PFSK-1 (cell line): Measurements from ENCODE around the gene RGS2.
A peak's percentile ranks its signal among the peaks of the same experiment; 100 is the strongest.

Experiments used
- FOXP2 ChIP-seq: optimal IDR thresholded peaks from 2 replicates; pipeline ENCODE3; 2011; ENCODE audit warnings: borderline replicate concordance, control low read depth, inconsistent platforms; ENCODE audit not compliant: insufficient read depth; ENCODE audit errors: extremely low read length, extremely low read depth
- POLR2AphosphoS5 ChIP-seq: IDR thresholded peaks from 2 replicates; pipeline ENCODE4 v1.6.1; 2012; ENCODE audit warnings: low read depth, mild to moderate bottlenecking, control low read depth, low read length, moderate library complexity
- SIN3A ChIP-seq: IDR thresholded peaks from 2 replicates; pipeline ENCODE4 v1.6.1; 2012; ENCODE audit warnings: mild to moderate bottlenecking, low read length, moderate library complexity, borderline replicate concordance; ENCODE audit not compliant: insufficient read depth
- TAF1 ChIP-seq: IDR thresholded peaks from 2 replicates; pipeline ENCODE4 v1.6.1; 2012; ENCODE audit warnings: low read length, control low read depth, borderline replicate concordance; ENCODE audit not compliant: insufficient read depth
- TF ChIP-seq, protein P1 (sequence below), 2 experiments: IDR thresholded peaks; 2 replicates each; pipeline versions ENCODE4 v1.6.1 to v1.8.0; 2011 to 2012; ENCODE audit warnings: low read depth in 2 of 2, low read length in 2 of 2, control low read depth in 1 of 2, inconsistent platforms in 1 of 2, mild to moderate bottlenecking in 1 of 2, moderate library complexity in 1 of 2; ENCODE audit not compliant: insufficient read depth in 1 of 2

Gene RGS2

DNA sequence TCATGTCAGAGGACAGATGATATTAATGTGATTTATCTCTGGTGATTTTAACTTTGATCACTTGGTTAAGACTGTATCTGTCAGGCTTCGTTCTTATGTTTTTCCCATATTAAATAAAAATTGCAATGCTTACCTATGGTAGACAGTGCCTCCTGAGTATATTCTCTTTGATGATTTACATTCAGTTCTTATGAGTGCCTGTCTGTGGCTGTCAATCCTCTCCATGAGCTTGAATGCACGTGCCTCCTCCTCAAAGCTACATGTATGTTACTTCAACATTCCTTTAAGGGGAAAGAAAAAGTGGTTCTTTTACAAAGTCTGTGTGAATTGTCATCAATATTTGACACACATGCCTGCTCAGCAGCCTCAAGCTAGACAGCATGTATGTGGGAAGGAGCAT, 44.2 kb upstream of the RGS2 start:
- no peak for TF ChIP-seq FOXP2
- TF ChIP-seq, protein P1, sequence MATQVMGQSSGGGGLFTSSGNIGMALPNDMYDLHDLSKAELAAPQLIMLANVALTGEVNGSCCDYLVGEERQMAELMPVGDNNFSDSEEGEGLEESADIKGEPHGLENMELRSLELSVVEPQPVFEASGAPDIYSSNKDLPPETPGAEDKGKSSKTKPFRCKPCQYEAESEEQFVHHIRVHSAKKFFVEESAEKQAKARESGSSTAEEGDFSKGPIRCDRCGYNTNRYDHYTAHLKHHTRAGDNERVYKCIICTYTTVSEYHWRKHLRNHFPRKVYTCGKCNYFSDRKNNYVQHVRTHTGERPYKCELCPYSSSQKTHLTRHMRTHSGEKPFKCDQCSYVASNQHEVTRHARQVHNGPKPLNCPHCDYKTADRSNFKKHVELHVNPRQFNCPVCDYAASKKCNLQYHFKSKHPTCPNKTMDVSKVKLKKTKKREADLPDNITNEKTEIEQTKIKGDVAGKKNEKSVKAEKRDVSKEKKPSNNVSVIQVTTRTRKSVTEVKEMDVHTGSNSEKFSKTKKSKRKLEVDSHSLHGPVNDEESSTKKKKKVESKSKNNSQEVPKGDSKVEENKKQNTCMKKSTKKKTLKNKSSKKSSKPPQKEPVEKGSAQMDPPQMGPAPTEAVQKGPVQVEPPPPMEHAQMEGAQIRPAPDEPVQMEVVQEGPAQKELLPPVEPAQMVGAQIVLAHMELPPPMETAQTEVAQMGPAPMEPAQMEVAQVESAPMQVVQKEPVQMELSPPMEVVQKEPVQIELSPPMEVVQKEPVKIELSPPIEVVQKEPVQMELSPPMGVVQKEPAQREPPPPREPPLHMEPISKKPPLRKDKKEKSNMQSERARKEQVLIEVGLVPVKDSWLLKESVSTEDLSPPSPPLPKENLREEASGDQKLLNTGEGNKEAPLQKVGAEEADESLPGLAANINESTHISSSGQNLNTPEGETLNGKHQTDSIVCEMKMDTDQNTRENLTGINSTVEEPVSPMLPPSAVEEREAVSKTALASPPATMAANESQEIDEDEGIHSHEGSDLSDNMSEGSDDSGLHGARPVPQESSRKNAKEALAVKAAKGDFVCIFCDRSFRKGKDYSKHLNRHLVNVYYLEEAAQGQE (IDR thresholded peaks at IDR 0.05; ENCODE audit: insufficient read depth in 1 of 2, low read depth in 2 of 2, low read length in 2 of 2): no peak
- no peak for TF ChIP-seq TAF1
- TF ChIP-seq POLR2AphosphoS5: no peak
- TF ChIP-seq SIN3A: no peak

DNA sequence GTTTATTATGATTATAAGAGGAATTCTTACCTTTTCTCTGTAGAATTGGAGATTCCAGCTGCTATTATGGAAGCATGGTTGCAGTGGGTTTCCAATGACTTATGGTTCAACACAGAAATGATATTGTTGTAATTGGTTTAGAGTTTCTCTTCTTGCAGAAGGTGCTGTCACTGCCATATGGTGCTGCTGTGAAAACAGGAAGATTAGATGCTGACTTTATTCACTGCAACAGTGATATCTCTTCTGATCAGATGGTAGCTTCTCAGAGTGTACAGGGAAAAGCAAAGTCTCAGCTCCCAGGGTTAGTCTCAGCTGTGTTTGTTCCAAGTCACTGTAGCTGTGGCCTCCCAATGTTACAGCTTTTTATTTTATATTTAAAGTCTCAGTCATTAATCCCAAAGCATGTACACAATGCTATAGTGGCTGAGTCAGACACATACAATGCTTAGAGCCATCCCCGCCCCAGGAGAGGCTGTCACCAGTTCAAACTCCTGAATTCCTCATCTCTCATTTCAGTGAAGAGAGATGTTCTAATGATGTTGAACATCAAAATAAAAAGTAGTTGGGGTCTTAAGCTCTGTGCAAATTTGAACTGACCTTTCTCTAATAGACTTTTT, 42.7 kb upstream of the RGS2 start:
- TF ChIP-seq TAF1: no peak
- TF ChIP-seq, protein P1 (IDR thresholded peaks at IDR 0.05; ENCODE audit: insufficient read depth in 1 of 2, low read depth in 2 of 2, low read length in 2 of 2): peak in 1 of 2 experiments; percentile 54; a peak in 1 of 4 replicates

DNA sequence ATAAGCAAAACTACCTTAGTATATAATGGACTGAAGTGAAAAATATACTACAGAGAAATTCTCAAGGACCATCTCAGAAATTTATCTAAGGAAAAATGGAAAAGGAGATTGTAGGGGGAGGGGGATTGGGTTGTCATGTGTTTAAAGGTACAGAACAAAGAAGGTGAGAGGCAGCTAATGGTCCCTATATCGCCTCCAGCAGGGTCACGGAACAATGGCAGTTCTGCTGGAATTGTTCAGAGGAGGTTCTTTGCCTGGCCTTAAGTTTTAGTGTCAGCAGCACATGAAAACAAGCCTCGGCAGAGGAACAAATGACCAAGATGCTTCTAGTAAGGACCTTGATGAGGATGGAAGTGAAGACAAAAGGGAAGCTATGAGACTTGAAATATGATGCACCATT, 42.0 kb upstream of the RGS2 start:
- TF ChIP-seq POLR2AphosphoS5: no peak
- TF ChIP-seq SIN3A: no peak
- no peak for TF ChIP-seq TAF1
- TF ChIP-seq, protein P1 (IDR thresholded peaks at IDR 0.05; ENCODE audit: insufficient read depth in 1 of 2, low read depth in 2 of 2, low read length in 2 of 2): no peak
- TF ChIP-seq FOXP2: no peak

- TF ChIP-seq SIN3A (no peak), FOXP2 (no peak), TAF1 (no peak), POLR2AphosphoS5 (no peak)
- TF ChIP-seq, protein P1 (IDR thresholded peaks at IDR 0.05; ENCODE audit: insufficient read depth in 1 of 2, low read depth in 2 of 2, low read length in 2 of 2): no peak
These were observed 41.0 kb upstream of the RGS2 start for GRCh38 chr1:192767798-192768197.

DNA sequence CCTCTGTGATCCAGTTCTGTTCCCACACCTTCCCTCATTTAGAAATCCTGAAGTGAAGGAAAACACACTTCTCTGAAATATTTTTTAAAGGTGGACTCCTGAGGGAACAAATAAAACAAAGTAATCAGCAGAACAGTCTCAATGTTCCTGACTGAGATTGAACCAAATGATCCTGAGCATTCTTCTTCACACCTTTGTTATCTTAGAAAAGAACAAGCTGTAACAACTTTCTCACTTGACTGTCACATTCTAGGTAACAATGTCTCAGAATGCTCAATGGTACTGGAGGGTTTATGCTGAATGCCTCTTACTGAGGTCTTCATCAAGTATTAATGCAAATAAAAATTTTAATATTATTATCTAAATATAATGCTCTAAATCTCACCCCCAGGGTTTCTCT, 40.4 kb upstream of the RGS2 start:
- TF ChIP-seq TAF1: no peak
- TF ChIP-seq, protein P1 (IDR thresholded peaks at IDR 0.05; ENCODE audit: insufficient read depth in 1 of 2, low read depth in 2 of 2, low read length in 2 of 2): no peak
- no peak for TF ChIP-seq SIN3A
- TF ChIP-seq POLR2AphosphoS5: no peak
- TF ChIP-seq FOXP2: no peak
